ELR (cell line): ENCODE measurements around the gene PCDHGA11.
"Not testable (repeated sequence)": the region's sequence is repeated elsewhere in the genome, so short reads cannot be mapped to it uniquely, and the experiment has no call there.

Source experiments
- DNase-seq: peaks from one replicate; pipeline ENCODE4 v3.0.0-alpha.2; 2015; ENCODE audit warnings: low read depth

The PCDHGA11 gene

DNA sequence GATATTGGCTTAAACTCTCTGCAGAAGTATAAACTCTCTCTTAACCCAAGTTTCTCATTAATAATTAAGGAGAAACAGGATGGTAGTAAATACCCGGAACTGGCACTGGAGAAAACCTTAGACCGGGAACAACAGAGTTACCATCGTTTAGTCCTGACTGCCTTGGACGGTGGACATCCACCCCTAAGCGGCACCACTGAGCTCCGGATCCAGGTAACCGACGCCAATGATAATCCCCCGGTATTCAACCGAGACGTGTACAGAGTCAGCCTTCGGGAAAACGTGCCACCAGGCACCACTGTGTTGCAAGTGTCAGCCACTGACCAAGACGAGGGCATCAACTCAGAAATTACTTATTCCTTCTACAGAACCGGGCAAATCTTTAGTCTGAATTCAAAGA, 22.2 kb upstream of the PCDHGA11 start:
- no peak for DNase-seq

DNA sequence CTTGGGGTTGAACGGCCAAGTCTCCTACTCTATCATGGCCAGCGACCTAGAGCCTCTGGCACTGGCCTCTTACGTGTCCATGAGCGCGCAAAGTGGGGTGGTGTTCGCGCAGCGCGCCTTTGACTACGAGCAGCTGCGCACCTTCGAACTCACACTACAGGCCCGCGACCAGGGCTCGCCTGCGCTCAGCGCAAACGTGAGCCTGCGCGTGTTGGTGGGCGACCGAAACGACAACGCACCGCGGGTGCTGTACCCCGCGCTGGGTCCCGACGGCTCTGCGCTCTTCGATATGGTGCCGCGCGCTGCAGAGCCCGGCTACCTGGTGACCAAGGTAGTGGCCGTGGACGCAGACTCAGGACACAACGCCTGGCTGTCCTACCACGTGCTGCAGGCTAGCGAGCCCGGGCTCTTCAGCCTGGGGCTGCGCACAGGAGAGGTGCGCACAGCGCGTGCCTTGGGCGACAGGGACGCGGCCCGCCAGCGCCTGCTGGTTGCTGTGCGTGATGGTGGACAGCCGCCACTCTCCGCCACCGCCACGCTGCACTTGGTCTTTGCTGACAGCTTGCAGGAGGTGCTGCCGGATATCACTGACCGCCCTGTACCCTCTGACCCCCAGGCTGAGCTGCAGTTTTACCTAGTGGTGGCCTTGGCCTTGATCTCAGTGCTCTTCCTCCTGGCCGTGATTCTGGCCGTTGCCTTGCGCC, 21.1 kb upstream of the PCDHGA11 start:
- DNase-seq, result no peak

DNA sequence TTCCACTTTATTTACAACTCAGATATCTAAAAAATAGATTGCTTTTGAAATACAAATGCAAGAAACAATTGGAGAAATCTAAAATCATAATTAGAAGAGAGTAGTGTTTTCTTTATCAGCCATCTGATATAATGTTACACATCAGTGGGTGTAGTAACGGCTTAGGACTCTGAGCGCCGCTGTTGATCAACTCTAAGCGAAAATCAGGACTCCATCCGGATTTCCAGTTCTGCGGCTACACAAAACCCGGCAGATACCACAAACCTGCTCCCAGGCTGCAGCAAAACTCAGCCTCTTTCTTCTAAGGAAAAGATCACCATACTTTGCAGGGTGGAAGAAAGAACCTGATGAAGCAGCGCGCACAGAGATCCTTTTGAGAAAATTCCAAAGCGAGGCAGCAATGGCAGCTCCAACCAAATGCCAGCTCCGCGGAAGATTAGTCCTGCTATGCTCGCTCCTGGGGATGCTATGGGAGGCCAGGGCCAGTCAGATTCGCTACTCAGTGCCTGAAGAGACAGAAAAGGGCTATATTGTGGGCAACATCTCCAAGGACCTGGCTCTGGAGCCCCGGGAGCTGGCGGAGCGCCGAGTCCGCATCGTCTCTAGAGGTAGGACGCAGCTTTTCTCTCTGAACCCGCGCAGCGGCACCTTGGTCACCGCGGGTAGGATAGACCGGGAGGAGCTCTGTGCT, 18.2 kb upstream of the PCDHGA11 start, which contains the start of gene PCDHGA9:
TSS of gene PCDHGA9 (plus strand) at position 226 of the 691 bp plus-strand sequence. CDS start at position 401, 175 bp downstream.
- peak; percentile 31 for DNase-seq

DNA sequence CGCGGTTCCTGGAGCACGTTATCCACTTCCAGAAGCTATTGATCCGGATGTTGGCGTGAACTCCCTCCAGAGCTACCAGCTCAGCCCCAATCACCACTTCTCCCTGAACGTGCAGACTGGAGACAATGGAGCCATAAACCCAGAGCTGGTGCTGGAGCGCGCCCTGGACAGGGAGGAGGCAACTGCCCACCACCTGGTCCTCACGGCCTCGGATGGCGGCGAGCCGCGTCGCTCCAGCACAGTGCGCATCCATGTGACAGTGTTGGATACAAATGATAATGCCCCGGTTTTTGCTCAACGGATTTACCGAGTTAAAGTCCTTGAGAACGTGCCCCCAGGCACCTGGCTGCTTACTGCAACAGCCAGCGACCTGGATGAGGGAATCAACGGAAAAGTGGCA, 17.5 kb upstream of the PCDHGA11 start:
- DNase-seq, result no peak

DNA sequence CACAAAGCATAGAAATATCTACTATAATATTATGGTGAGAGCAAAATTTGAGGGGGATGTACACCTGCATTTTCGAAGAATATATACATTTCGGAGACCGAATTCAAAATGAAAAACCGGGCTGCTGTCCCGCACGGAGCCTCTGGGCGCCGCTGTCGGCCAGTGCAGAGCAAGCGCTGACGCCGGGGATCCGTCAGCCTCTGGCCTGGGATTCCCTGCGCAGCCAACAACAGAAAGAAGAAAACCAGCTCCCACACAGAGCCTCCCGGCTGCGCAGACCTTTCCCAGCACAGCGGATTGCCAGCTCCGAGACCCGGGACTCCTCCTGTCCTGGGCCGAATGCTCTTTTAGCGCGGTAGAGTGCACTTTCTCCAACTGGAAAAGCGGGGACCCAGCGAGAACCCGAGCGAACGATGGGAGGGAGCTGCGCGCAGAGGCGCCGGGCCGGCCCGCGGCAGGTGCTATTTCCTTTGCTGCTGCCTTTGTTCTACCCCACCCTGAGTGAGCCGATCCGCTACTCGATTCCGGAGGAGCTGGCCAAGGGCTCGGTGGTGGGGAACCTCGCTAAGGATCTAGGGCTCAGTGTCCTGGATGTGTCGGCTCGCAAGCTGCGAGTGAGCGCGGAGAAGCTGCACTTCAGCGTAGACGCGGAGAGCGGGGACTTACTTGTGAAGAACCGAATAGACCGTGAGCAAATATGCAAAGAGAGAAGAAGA, 12.9 kb upstream of the PCDHGA11 start, which contains the start of gene PCDHGB6:
TSS of gene PCDHGB6 (plus strand) at position 232 of the 716 bp plus-strand sequence. CDS start at position 414, 182 bp downstream.
- DNase-seq, result peak; percentile 25

- no peak for DNase-seq
Measured at GRCh38 chr5:141409598-141410306, 11.1 kb upstream of the PCDHGA11 start.

- DNase-seq, result no peak
Measured at GRCh38 chr5:141411575-141411974, 9.3 kb upstream of the PCDHGA11 start.

DNA sequence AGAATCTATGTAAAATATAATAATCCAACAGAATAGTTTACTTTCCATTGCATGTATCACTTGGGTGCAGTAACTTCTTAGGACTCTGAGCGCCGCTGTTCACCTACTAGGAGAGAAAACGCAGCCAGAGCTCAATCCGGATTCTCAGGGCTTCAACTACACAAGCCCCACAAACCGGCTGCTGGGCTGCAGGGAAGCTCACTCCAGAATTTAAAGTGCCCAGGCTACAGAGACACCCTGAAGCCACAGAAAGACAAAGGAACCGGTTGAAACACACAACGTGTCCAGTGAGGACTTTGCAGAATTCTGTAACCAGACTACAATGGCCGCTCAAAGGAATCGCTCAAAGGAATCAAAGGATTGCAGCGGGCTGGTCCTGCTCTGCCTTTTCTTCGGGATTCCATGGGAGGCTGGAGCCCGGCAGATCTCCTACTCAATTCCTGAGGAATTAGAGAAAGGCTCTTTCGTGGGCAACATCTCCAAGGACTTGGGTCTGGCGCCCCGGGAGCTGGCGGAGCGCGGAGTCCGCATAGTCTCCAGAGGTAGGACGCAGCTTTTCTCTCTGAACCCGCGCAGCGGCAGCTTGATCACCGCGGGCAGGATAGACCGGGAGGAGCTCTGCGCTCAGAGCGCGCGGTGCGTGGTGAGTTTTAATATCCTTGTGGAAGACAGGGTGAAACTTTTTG, 7.9 kb upstream of the PCDHGA11 start, which contains the start of gene PCDHGA10:
TSS of gene PCDHGA10 (plus strand) at position 134 of the 686 bp plus-strand sequence. CDS start at position 323, 189 bp downstream.
- peak; percentile 79 for DNase-seq

DNA sequence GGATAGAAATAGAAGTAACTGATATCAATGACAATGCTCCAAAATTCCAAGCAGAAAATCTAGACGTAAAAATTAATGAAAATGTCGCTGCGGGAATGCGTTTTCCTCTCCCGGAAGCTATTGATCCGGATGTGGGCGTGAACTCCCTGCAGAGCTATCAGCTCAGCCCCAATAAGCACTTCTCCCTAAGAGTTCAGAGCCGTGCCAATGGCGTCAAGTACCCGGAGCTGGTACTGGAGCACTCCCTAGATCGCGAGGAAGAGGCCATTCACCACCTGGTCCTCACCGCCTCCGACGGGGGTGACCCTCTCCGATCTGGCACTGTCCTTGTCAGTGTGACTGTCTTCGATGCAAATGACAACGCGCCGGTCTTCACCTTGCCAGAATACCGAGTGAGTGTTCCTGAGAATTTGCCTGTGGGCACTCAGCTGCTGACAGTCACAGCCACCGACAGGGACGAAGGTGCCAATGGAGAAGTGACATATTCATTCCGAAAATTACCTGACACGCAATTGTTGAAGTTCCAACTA, 7.2 kb upstream of the PCDHGA11 start:
- DNase-seq, result peak; percentile 42

- not testable (repeated sequence) for DNase-seq
Measured at GRCh38 chr5:141414548-141415274, 6.1 kb upstream of the PCDHGA11 start.

GRCh38 chr5:141415275-141415618, 5.6 kb upstream of the PCDHGA11 start:
- DNase-seq, result not testable (repeated sequence)

GRCh38 chr5:141417494-141418172, 3.2 kb upstream of the PCDHGA11 start, which contains the start of gene PCDHGB7:
TSS of gene PCDHGB7 (plus strand) at chr5:141417677. CDS start at chr5:141417860, 183 bp downstream.
- peak; percentile 80 for DNase-seq

DNA sequence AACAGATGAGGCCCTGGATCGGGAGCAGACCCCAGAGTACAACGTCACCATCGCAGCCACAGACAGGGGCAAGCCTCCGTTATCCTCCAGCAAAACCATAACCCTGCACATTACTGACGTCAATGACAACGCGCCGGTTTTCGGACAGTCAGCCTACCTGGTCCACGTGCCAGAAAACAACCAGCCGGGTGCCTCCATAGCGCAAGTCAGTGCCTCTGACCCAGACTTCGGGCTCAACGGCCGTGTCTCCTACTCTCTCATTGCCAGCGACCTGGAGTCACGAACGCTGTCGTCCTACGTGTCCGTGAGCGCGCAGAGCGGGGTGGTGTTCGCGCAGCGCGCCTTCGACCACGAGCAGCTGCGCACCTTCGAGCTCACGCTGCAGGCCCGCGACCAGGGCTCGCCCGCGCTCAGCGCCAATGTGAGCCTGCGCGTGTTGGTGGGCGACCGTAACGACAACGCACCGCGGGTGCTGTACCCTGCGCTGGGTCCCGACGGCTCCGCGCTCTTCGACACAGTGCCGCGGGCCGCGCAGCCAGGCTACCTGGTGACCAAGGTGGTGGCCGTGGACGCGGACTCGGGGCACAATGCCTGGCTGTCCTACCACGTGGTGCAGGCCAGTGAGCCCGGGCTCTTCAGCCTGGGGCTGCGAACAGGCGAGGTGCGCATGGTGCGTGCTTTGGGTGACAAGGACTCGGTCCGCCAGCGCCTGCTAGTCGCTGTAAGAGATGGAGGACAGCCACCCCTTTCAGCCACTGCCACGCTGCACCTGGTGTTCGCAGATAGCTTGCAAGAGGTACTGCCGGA, 1.6 kb upstream of the PCDHGA11 start:
- DNase-seq, result no peak

DNA sequence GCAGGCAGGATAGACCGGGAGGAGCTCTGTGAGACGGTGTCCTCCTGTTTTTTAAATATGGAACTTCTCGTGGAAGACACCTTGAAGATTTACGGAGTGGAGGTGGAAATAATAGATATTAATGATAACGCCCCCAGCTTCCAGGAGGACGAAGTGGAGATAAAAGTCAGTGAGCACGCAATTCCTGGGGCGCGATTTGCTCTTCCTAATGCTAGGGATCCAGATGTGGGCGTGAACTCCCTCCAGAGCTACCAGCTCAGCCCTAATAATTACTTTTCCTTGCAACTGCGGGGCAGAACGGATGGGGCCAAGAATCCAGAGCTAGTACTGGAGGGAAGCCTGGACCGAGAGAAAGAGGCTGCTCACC, 621 bp downstream of the PCDHGA11 start:
- DNase-seq, result peak; percentile 22

DNA sequence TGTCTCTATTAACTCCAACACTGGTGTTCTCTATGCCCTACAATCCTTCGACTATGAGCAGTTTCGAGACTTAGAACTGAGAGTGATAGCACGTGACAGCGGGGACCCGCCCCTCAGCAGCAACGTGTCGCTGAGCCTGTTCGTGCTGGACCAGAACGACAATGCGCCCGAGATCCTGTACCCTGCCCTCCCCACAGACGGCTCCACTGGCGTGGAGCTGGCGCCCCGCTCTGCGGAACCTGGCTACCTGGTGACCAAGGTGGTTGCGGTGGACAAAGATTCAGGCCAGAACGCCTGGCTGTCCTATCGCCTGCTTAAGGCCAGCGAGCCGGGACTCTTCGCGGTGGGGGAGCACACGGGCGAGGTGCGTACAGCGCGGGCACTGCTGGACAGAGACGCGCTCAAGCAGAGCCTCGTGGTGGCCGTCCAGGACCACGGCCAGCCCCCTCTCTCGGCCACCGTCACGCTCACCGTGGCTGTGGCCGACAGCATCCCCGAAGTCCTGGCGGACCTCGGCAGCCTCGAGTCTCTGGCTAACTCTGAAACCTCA, 2.0 kb downstream of the PCDHGA11 start:
- DNase-seq, result no peak

GRCh38 chr5:141427783-141428426, 7.1 kb downstream of the PCDHGA11 start:
- no peak for DNase-seq

DNA sequence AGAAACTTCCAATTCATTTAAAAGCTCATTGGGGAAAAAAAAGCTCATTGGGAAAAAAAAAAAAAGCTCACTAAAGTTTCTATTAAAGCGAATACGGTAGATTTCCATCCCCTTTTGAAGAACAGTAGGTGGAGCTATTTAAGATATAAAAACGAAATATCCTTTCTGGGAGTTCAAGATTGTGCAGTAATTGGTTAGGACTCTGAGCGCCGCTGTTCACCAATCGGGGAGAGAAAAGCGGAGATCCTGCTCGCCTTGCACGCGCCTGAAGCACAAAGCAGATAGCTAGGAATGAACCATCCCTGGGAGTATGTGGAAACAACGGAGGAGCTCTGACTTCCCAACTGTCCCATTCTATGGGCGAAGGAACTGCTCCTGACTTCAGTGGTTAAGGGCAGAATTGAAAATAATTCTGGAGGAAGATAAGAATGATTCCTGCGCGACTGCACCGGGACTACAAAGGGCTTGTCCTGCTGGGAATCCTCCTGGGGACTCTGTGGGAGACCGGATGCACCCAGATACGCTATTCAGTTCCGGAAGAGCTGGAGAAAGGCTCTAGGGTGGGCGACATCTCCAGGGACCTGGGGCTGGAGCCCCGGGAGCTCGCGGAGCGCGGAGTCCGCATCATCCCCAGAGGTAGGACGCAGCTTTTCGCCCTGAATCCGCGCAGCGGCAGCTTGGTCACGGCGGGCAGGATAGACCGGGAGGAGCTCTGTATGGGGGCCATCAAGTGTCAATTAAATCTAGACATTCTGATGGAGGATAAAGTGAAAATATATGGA, 9.7 kb downstream of the PCDHGA11 start, which contains the start of gene PCDHGA12:
TSS of gene PCDHGA12 (plus strand) at position 176 of the 782 bp plus-strand sequence. CDS start at position 429, 253 bp downstream.
- peak; percentile 66 for DNase-seq
